ENCODE measurements around the gene SHTN1.

SHTN1 gene, protein sequence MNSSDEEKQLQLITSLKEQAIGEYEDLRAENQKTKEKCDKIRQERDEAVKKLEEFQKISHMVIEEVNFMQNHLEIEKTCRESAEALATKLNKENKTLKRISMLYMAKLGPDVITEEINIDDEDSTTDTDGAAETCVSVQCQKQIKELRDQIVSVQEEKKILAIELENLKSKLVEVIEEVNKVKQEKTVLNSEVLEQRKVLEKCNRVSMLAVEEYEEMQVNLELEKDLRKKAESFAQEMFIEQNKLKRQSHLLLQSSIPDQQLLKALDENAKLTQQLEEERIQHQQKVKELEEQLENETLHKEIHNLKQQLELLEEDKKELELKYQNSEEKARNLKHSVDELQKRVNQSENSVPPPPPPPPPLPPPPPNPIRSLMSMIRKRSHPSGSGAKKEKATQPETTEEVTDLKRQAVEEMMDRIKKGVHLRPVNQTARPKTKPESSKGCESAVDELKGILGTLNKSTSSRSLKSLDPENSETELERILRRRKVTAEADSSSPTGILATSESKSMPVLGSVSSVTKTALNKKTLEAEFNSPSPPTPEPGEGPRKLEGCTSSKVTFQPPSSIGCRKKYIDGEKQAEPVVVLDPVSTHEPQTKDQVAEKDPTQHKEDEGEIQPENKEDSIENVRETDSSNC

DNA sequence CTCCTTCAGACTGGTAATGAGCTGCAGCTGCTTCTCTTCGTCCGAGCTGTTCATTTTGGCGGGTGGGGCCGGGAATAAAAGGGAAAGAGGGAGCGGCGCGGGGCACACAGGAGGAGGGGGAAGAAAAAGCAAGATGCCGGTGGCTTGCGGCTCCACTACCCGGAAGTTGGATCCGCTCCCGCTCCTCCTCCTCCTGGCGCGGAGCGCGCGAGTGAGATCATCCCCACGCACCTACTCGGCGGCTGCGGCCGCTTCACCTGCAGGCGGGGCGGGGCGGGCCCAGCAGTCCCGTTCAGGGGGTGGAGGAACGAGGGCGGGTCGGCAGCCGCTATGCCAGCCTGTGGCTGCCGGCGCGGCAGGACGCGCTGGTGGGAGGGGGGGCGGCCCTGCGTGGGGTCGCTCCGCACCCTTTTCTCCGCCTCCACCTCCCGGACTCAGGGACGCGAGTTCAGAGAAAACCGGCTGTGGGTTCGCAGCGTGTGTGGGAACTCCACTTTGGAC lies at the start of gene SHTN1:
Gene SHTN1 (minus strand): TSS at position 162 of the 501 bp plus-strand sequence. CDS start 108 bp downstream, at position 54.
- peak within 1 kb of the TSS; percentile 82 for H3K4me3 ChIP-seq (ENCODE audit: low read length)
- peak; percentile 49 for DNase-seq (ENCODE audit: low read depth)
- TF ChIP-seq, protein P1, sequence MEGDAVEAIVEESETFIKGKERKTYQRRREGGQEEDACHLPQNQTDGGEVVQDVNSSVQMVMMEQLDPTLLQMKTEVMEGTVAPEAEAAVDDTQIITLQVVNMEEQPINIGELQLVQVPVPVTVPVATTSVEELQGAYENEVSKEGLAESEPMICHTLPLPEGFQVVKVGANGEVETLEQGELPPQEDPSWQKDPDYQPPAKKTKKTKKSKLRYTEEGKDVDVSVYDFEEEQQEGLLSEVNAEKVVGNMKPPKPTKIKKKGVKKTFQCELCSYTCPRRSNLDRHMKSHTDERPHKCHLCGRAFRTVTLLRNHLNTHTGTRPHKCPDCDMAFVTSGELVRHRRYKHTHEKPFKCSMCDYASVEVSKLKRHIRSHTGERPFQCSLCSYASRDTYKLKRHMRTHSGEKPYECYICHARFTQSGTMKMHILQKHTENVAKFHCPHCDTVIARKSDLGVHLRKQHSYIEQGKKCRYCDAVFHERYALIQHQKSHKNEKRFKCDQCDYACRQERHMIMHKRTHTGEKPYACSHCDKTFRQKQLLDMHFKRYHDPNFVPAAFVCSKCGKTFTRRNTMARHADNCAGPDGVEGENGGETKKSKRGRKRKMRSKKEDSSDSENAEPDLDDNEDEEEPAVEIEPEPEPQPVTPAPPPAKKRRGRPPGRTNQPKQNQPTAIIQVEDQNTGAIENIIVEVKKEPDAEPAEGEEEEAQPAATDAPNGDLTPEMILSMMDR (conservative IDR thresholded peaks at IDR 0.05; ENCODE audit: low read length): no peak

DNA sequence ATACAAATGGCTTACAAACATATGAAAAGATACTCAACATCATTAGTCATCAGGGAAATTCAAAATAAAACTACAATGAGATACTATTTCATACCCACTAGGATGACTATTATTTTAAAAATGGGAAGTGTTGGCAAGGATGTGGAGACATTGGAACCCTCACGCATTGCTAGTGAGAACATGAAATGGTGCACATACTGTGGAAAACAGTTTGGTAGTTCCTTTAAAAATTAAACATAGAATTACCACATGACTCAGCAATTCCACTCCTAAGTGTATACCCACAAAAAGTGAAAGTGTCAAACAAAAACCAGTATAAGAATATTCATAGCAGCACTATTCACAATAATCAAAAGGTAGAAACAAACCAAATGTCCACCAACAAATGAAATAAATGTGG lies 48.5 kb upstream of the SHTN1 start:
- TF ChIP-seq, protein P1 (conservative IDR thresholded peaks at IDR 0.05; ENCODE audit: low read length): no peak
- H3K4me3 ChIP-seq (ENCODE audit: low read length): no peak overlapping the region
- DNase-seq (ENCODE audit: low read depth): no peak

DNA sequence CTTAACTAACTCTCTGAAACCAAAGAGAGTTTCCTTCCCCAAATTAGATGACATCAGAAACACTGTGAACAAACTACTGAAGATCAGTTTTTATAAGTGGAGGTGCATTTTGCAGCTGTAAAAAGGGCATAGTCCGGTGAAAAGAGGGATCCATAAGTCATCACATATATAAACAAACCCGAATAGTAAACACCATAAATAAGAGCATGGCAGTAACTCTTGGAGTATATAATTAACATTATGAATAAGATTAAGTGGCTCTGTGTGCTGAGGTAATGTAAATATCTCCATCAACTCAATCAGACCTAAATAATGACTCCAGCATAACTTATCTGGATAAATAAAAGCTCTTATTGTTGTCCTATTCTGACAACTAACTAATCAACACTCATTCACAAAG lies 43.0 kb upstream of the SHTN1 start:
- H3K4me3 ChIP-seq (ENCODE audit: low read length): no peak overlapping the region
- DNase-seq (ENCODE audit: low read depth): no peak
- TF ChIP-seq, protein P1 (conservative IDR thresholded peaks at IDR 0.05; ENCODE audit: low read length): no peak

DNA sequence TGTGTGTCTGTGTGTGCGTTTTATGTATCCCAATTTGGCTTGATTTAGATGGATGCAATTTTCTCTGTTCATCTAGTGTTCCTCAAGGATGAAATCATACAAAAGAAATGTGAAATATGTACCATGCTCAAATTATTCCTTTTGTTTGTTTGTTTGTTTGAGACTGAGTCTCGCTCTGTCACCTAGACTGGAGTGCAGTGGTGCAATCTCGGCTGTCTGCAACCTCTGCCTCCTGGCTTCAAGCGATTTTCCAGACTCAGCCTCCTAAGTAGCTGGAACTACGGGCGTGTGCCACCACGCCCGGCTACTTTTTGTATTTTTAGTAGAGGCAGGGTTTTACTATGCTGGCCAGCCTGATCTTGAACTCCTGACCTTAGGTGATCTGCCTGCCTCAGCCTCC lies 11.3 kb upstream of the SHTN1 start:
- TF ChIP-seq, protein P1 (conservative IDR thresholded peaks at IDR 0.05; ENCODE audit: low read length): no peak

DNA sequence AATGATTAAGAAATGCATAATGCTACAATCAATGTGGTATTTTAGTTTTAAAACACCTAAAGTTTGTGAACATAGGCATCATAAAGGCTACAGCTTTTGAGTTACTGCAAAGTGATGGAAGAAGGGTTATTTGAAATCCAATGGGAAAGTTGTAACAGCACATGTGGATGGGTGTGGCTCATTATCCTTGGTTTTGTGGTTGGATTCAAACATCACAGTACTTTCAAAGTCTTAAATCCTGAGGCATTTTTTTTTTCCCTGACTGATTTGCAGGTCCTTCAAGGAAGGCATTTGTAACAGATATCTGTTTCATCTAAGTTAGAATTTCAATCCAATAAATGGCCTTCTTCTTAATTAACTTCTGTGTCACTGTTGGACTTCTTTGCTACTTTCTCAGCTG lies 9.8 kb upstream of the SHTN1 start:
- no peak for DNase-seq (ENCODE audit: low read depth)
- TF ChIP-seq, protein P1 (conservative IDR thresholded peaks at IDR 0.05; ENCODE audit: low read length): no peak
- no peak overlapping the region for H3K4me3 ChIP-seq (ENCODE audit: low read length)

More for the DNA sequence above, 11.3 kb upstream of the SHTN1 start:
- DNase-seq (ENCODE audit: low read depth): no peak
- no peak overlapping the region for H3K4me3 ChIP-seq (ENCODE audit: low read length)

GRCh38 chr10:117007080-117007479 lies 2.1 kb upstream of the SHTN1 start:
- peak; percentile 79 for DNase-seq (ENCODE audit: low read depth)
- TF ChIP-seq, protein P1 (conservative IDR thresholded peaks at IDR 0.05; ENCODE audit: low read length): no peak
- no peak overlapping the region for H3K4me3 ChIP-seq (ENCODE audit: low read length)
